ENCODE results near the gene APLNR. TPM values are rescaled to one million over a fixed set of nuclear protein-coding genes. Genes with fewer than 3 reads are reported as not detected.

The APLNR gene
- total RNA-seq, 1 experiment from 2014 or later = 0.39 TPM

DNA sequence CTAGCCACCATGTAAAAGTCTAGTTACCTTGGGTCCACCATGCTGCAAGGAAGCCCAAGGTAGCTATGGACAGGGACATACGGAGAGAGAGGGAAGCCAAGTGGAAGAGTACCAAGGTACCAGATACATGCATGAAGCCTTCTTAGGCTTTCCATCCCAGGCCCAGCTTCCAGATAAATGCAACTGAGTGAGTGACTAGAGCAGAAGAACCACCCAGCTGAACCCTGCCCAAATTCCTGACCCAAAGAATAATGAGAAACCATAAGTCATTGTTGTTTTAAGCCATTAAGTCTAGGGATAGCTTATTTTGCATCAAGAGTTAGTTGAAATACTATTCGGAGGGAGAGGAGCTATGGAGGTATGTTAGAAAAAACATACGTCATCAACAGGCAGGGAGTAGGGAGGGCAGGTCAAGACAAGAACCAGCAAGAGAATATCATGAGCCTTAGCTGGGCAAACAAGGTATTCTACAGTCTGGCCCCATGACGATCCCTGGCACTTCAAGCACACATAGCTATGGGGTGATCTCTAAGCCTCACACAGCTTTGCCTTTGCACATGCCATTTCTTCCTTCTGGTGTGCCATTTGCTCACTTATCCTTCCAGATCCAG, 36.5 kb upstream of the APLNR start:
- no peaks in the 10 kb centered on the region for H3K23me2 ChIP-seq (ENCODE audit: insufficient read length, low read depth, low read length, poor library complexity, severe bottlenecking)
- no peak overlapping the region for H3K56ac ChIP-seq (ENCODE audit: insufficient read length, low read depth, low read length)
- peaks cover 16% of the 10 kb centered on the region for H3K27me3 Mint-ChIP-seq (ENCODE audit: low read depth)
- H2BK15ac ChIP-seq (ENCODE audit: low read depth, low read length) = no peak overlapping the region
- H3K27me3 ChIP-seq (ENCODE audit: insufficient read depth, low read length) = no peaks in the 10 kb centered on the region
- H2AFZ ChIP-seq (ENCODE audit: low read length) = no peak overlapping the region
- H2BK12ac ChIP-seq (ENCODE audit: insufficient read length, low read depth, low read length) = no peak overlapping the region
- no peak overlapping the region for H2BK5ac ChIP-seq (ENCODE audit: insufficient read length, low read length)
- no peak overlapping the region for H3K27ac ChIP-seq (ENCODE audit: insufficient read length, low read depth, low read length)
- no peak overlapping the region for H3K14ac ChIP-seq (ENCODE audit: insufficient read depth, low read length)
- no peak overlapping the region for H3K4me2 ChIP-seq (ENCODE audit: insufficient read depth, insufficient read length, low read length)
- no peak overlapping the region for H4K8ac ChIP-seq (replicated peaks; ENCODE audit: insufficient read length, low read depth, low read length)
- H3K36me3 Mint-ChIP-seq (ENCODE audit: insufficient read depth in 1 of 3, low read depth in 3 of 3) = peaks cover 0 to 3% (median 0%) of the 10 kb centered on the region in 3 experiments; a peak in 3 of 7 replicates
- peaks cover 0 to 8% of the 10 kb centered on the region in 2 experiments; a peak in 4 of 5 replicates for H3K9me3 Mint-ChIP-seq
- H4K91ac ChIP-seq (ENCODE audit: insufficient read length, low read depth, low read length) = no peak overlapping the region
- H3K4me1 ChIP-seq (ENCODE audit: insufficient read depth, low read length) = no peaks in the 10 kb centered on the region; the same call in 1 of the 2 replicates
- no peak overlapping the region for H3K4me3 Mint-ChIP-seq
- H3K23ac ChIP-seq (ENCODE audit: insufficient read length, low read depth, low read length) = no peak overlapping the region
- no CpG with 5 or more reads among the region's 4 CpGs for WGBS (ENCODE audit: extremely low coverage, insufficient read length, low lambda C conversion rate)
- no peak overlapping the region; a peak in 1 of 7 replicates for H3K27ac Mint-ChIP-seq
- H2AK5ac ChIP-seq (ENCODE audit: insufficient read length, low read length) = no peak overlapping the region
- peaks cover 18 to 19% of the 10 kb centered on the region in 2 experiments for H3K4me1 Mint-ChIP-seq
- DNase-seq = no peak
- peaks cover 9% of the 10 kb centered on the region for H3K9me3 ChIP-seq (ENCODE audit: control insufficient read depth, low read depth, low read length)
- H3K4ac ChIP-seq (ENCODE audit: low read depth, low read length) = no peak overlapping the region
- H2BK20ac ChIP-seq (ENCODE audit: low read depth, low read length, poor library complexity, severe bottlenecking) = no peak overlapping the region
- TF ChIP-seq, protein P1, sequence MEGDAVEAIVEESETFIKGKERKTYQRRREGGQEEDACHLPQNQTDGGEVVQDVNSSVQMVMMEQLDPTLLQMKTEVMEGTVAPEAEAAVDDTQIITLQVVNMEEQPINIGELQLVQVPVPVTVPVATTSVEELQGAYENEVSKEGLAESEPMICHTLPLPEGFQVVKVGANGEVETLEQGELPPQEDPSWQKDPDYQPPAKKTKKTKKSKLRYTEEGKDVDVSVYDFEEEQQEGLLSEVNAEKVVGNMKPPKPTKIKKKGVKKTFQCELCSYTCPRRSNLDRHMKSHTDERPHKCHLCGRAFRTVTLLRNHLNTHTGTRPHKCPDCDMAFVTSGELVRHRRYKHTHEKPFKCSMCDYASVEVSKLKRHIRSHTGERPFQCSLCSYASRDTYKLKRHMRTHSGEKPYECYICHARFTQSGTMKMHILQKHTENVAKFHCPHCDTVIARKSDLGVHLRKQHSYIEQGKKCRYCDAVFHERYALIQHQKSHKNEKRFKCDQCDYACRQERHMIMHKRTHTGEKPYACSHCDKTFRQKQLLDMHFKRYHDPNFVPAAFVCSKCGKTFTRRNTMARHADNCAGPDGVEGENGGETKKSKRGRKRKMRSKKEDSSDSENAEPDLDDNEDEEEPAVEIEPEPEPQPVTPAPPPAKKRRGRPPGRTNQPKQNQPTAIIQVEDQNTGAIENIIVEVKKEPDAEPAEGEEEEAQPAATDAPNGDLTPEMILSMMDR (conservative IDR thresholded peaks at IDR 0.05) = no peak
- H3K18ac ChIP-seq (ENCODE audit: insufficient read length, low read depth, low read length) = no peak overlapping the region
- no peak overlapping the region for H4K5ac ChIP-seq (ENCODE audit: insufficient read length, low read depth, low read length)
- H3T11ph ChIP-seq (ENCODE audit: low read length) = no peak overlapping the region
- H3K79me1 ChIP-seq (ENCODE audit: insufficient read depth, low read depth, low read length, poor library complexity, severe bottlenecking) = no peaks in the 10 kb centered on the region
- no peak overlapping the region for H3K9ac ChIP-seq (ENCODE audit: extremely low read depth, insufficient read length, low read length)
- H2BK120ac ChIP-seq (ENCODE audit: low read depth, low read length, poor library complexity, severe bottlenecking) = no peak overlapping the region
- no peaks in the 10 kb centered on the region for H4K20me1 ChIP-seq (ENCODE audit: control insufficient read depth, insufficient read depth, insufficient read length)
- no peaks in the 10 kb centered on the region for H3K79me2 ChIP-seq (ENCODE audit: insufficient read depth, low read length)
